CD4-positive, CD25-positive, alpha-beta regulatory T cell (primary cell): Measurements from ENCODE around the gene IL11. TPM values are rescaled to one million over a fixed set of nuclear protein-coding genes. Genes with fewer than 3 reads are reported as not detected.
"Not testable (repeated sequence)": the region's sequence is repeated elsewhere in the genome, so short reads cannot be mapped to it uniquely, and the experiment has no call there.

ENCODE experiments used
- ATAC-seq, 2 donors: fragments of 150-1000 bp; cut with Tn5 transposase; one replicate each; pipeline ENCODE4 v1.10.0; 2021; ENCODE audit warnings: low read depth in 2 of 2, moderate number of reproducible peaks in 2 of 2, moderate library complexity in 1 of 2
- DNase-seq, 3 donors: peaks; one replicate each; pipeline versions ENCODE4 v3.0.0 to v3.0.0-alpha.2; 2012 to 2022; ENCODE audit warnings: mixed read lengths in 1 of 3
- H3K27ac ChIP-seq: one replicate; pipeline ENCODE4 v1.7.0; 2013; ENCODE audit warnings: mild to moderate bottlenecking, low read length; ENCODE audit not compliant: insufficient read depth, poor library complexity, severe bottlenecking
- H3K27me3 ChIP-seq: one replicate; pipeline ENCODE4 v1.7.0; 2013; ENCODE audit warnings: low read length; ENCODE audit not compliant: control insufficient read depth, insufficient read depth
- H3K36me3 ChIP-seq: one replicate; pipeline ENCODE4 v1.7.0; 2013; ENCODE audit warnings: mild to moderate bottlenecking, low read length, moderate library complexity; ENCODE audit not compliant: control insufficient read depth, insufficient read depth
- H3K4me1 ChIP-seq: 2 replicates; pipeline ENCODE4 v1.7.0; 2013; ENCODE audit warnings: mild to moderate bottlenecking, low read length; ENCODE audit not compliant: insufficient read depth, control insufficient read depth, poor library complexity, severe bottlenecking
- H3K4me3 ChIP-seq: one replicate; pipeline ENCODE4 v1.7.0; 2013; ENCODE audit warnings: low read depth, mild to moderate bottlenecking, low read length, moderate library complexity
- H3K9me3 ChIP-seq, 2 experiments: 1 replicate in 1 of 2; 2 replicates in 1 of 2; pipeline ENCODE4 v1.7.0; 2013; ENCODE audit warnings: low read length in 2 of 2, mild to moderate bottlenecking in 1 of 2, moderate library complexity in 1 of 2; ENCODE audit not compliant: control insufficient read depth in 2 of 2
- H3K27ac Mint-ChIP-seq, 3 donors: one replicate each; pipeline ENCODE4 v1.8.0; 2020 to 2022; ENCODE audit warnings: mild to moderate bottlenecking in 3 of 3, mixed read lengths in 3 of 3, moderate library complexity in 2 of 3
- H3K27me3 Mint-ChIP-seq: one replicate; pipeline ENCODE4 v1.8.0; 2022; ENCODE audit warnings: mild to moderate bottlenecking, mixed read lengths
- H3K36me3 Mint-ChIP-seq: one replicate; pipeline ENCODE4 v1.8.0; 2020; ENCODE audit warnings: mixed read lengths
- H3K4me1 Mint-ChIP-seq, 4 donors: one replicate each; pipeline ENCODE4 v1.8.0; 2020 to 2022; ENCODE audit warnings: mixed read lengths in 4 of 4, mild to moderate bottlenecking in 1 of 4
- H3K4me3 Mint-ChIP-seq, 4 donors: one replicate each; pipeline ENCODE4 v1.8.0; 2020 to 2022; ENCODE audit warnings: mild to moderate bottlenecking in 4 of 4, mixed read lengths in 4 of 4, moderate library complexity in 3 of 4
- H3K9me3 Mint-ChIP-seq, 7 donors: one replicate each; pipeline ENCODE4 v1.8.0; 2020 to 2022; ENCODE audit warnings: mixed read lengths in 7 of 7, mild to moderate bottlenecking in 3 of 7, moderate library complexity in 2 of 7
- polyA plus RNA-seq, 4 donors: library from polyadenylated mRNA; unstranded; fragments of 300-500 nt; fragmentation: Illumina TruSeq; gene quantifications; one replicate each; pipeline ENCODE4 v1.2.3, GENCODE V29; 2021
- total RNA-seq: library from RNA; stranded (reverse); gene quantifications from one replicate; pipeline ENCODE4 v1.2.3, GENCODE V29; 2022

Gene IL11
- total and polyA plus RNA-seq, 5 donors from 2014 or later = not detected

GRCh38 chr19:55407800-55408532 is 37.7 kb upstream of the IL11 start:
- no peaks in the 10 kb centered on the region for H3K27me3 ChIP-seq
- DNase-seq (peak; percentile 95 to 100 (median 98)), ATAC-seq (peak; percentile 93 to 94)
- H3K9me3 Mint-ChIP-seq = peaks cover 0 to 8% (median 5%) of the 10 kb centered on the region in 7 donors
- peaks cover 9 to 33% (median 26%) of the 10 kb centered on the region in 4 donors for H3K4me1 Mint-ChIP-seq
- H3K9me3 ChIP-seq = peaks cover 2 to 7% of the 10 kb centered on the region in 2 experiments
- peak overlapping the region; percentile 90 to 97 (median 94) for H3K4me3 Mint-ChIP-seq
- H3K27ac ChIP-seq = peak overlapping the region; percentile 100
- H3K4me3 ChIP-seq = peak overlapping the region; percentile 88
- H3K27me3 Mint-ChIP-seq = peaks cover 9% of the 10 kb centered on the region
- H3K4me1 ChIP-seq = peaks cover 24% of the 10 kb centered on the region
- peaks cover 6% of the 10 kb centered on the region for H3K36me3 ChIP-seq
- H3K36me3 Mint-ChIP-seq = peaks cover 15% of the 10 kb centered on the region
- peak overlapping the region; percentile 99 to 100 (median 99) for H3K27ac Mint-ChIP-seq

- Mint-ChIP-seq H3K4me3 (peak within 1 kb of the TSS; percentile 90 to 97 (median 94)), H3K27ac (peak within 1 kb of the TSS; percentile 99 to 100 (median 99)), H3K36me3 (peaks cover 18% of the 10 kb centered on the region), H3K4me1 (peaks cover 9 to 33% (median 27%) of the 10 kb centered on the region in 4 donors)
- ATAC-seq = peak in 1 of 2 donors; percentile 0
- not testable (repeated sequence) for H3K9me3 Mint-ChIP-seq, H3K27me3 Mint-ChIP-seq, DNase-seq, H3K27me3 ChIP-seq, H3K9me3 ChIP-seq
- Histone ChIP-seq H3K4me3 (peak within 1 kb of the TSS; percentile 88), H3K27ac (peak within 1 kb of the TSS; percentile 100), H3K36me3 (peaks cover 11% of the 10 kb centered on the region), H3K4me1 (peaks cover 24% of the 10 kb centered on the region)
Observed at GRCh38 chr19:55407550-55407799, 37.2 kb upstream of the IL11 start, which contains the start of gene UBE2S. Gene UBE2S, minus strand, starts transcription at chr19:55407788. Its CDS starts 199 bp downstream, at chr19:55407589.

DNA sequence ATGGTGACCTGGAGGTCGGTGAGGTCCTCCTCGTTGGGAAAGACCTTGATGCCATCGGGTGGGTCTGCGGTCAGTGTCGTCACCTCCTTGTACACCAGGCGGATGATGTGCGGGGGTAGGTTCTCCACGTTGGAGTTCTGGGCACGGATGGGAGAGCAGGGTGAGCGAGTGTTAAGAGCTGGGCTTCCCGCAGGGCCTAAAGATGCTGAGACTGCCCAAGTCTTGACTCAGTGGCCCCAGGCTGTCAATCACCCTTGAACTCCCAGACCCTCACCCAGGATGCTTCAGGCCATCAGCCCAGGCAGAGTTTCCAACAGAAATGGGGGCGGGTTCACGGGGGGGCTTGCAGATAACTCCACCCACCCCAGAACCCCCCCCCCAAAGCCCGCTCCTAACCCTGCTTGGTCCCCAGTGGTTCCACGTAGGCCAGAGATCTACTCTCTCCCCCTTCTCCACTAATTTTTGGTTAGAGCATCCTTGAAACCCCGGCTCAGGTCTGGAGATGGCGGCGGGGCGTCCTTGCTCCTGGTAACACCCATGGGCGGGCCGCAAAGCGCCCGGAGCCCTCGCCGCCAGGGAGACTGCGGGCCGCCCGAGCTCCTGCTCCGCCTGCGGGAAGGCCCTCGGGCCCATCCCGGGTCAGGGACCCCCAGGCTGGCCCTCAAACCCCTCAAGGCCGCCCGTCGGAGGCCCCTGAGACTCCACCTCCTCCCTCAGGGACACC is 36.7 kb upstream of the IL11 start:
- peaks cover 20% of the 10 kb centered on the region for H3K36me3 Mint-ChIP-seq
- H3K4me3 ChIP-seq = peak overlapping the region; percentile 35
- H3K4me3 Mint-ChIP-seq = peak overlapping the region; percentile 84 to 90 (median 88)
- H3K9me3 ChIP-seq = peaks cover 2 to 7% of the 10 kb centered on the region in 2 experiments
- ATAC-seq = no peak
- H3K36me3 ChIP-seq = peaks cover 15% of the 10 kb centered on the region
- peak overlapping the region; percentile 100 for H3K27ac ChIP-seq
- peak overlapping the region; percentile 52 to 99 (median 76) for H3K27ac Mint-ChIP-seq
- H3K27me3 ChIP-seq = no peaks in the 10 kb centered on the region
- peaks cover 9 to 33% (median 27%) of the 10 kb centered on the region in 4 donors for H3K4me1 Mint-ChIP-seq
- H3K4me1 ChIP-seq = peaks cover 24% of the 10 kb centered on the region
- peaks cover 0 to 8% (median 5%) of the 10 kb centered on the region in 7 donors for H3K9me3 Mint-ChIP-seq
- DNase-seq = peak in 2 of 3 donors; percentile 28 to 43
- H3K27me3 Mint-ChIP-seq = peaks cover 9% of the 10 kb centered on the region

- peaks cover 24% of the 10 kb centered on the region for H3K4me1 ChIP-seq
- Mint-ChIP-seq H3K4me3 (peak overlapping the region; percentile 84 to 90 (median 88)), H3K27me3 (peaks cover 9% of the 10 kb centered on the region), H3K36me3 (peaks cover 23% of the 10 kb centered on the region), H3K9me3 (peaks cover 0 to 8% (median 5%) of the 10 kb centered on the region in 7 donors), H3K27ac (peak overlapping the region; percentile 36 to 87 (median 76)), H3K4me1 (peaks cover 9 to 33% (median 27%) of the 10 kb centered on the region in 4 donors)
- ATAC-seq (no peak), DNase-seq (no peak)
- peak overlapping the region; percentile 25 for H3K27ac ChIP-seq
- peak overlapping the region; percentile 35 for H3K4me3 ChIP-seq
- H3K36me3 ChIP-seq = peaks cover 20% of the 10 kb centered on the region
- no peaks in the 10 kb centered on the region for H3K27me3 ChIP-seq
- H3K9me3 ChIP-seq = peaks cover 2 to 7% of the 10 kb centered on the region in 2 experiments
Observed at GRCh38 chr19:55406091-55406825, 36.0 kb upstream of the IL11 start.

- Mint-ChIP-seq H3K27me3 (peaks cover 9% of the 10 kb centered on the region), H3K36me3 (peaks cover 23% of the 10 kb centered on the region), H3K4me3 (peak overlapping the region; percentile 84 to 90 (median 88)), H3K9me3 (peaks cover 0 to 8% (median 5%) of the 10 kb centered on the region in 7 donors), H3K27ac (peak overlapping the region; percentile 36 to 84 (median 49)), H3K4me1 (peaks cover 9 to 33% (median 27%) of the 10 kb centered on the region in 4 donors)
- H3K4me3 ChIP-seq = peak overlapping the region; percentile 35
- DNase-seq = no peak
- peaks cover 25% of the 10 kb centered on the region for H3K36me3 ChIP-seq
- ATAC-seq = no peak
- no peaks in the 10 kb centered on the region for H3K27me3 ChIP-seq
- H3K27ac ChIP-seq = no peak overlapping the region
- peaks cover 24% of the 10 kb centered on the region for H3K4me1 ChIP-seq
- peaks cover 2 to 7% of the 10 kb centered on the region in 2 experiments for H3K9me3 ChIP-seq
Observed at GRCh38 chr19:55405638-55406037, 35.4 kb upstream of the IL11 start.

DNA sequence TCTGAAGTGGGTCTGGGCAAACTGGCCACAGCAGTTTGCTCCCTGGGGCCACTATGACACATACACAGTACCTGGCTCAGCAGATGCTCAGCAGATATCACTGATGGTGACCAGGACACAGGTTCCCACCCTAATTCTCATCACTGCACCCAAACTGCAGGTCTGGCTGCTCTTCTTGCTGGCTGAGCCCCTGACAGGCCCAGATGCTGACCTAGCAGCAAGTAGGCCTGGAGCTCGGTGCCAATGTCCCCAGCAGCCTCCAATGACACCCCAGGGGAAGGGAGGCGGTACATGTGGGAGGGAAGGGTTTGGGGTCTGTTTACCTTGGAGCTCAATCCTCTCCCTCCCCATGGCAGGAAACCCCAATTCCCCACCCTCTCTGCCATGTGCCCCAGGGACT is 32.2 kb upstream of the IL11 start:
- Histone ChIP-seq H3K4me1 (peaks cover 27% of the 10 kb centered on the region), H3K9me3 (no peaks in the 10 kb centered on the region), H3K36me3 (peaks cover 30% of the 10 kb centered on the region), H3K4me3 (no peak overlapping the region), H3K27me3 (no peaks in the 10 kb centered on the region), H3K27ac (no peak overlapping the region)
- ATAC-seq (no peak), DNase-seq (no peak)
- H3K36me3 Mint-ChIP-seq = peaks cover 23% of the 10 kb centered on the region
- H3K9me3 Mint-ChIP-seq = no peaks in the 10 kb centered on the region
- H3K27me3 Mint-ChIP-seq = peaks cover 5% of the 10 kb centered on the region
- no peak overlapping the region for H3K27ac Mint-ChIP-seq
- peaks cover 17 to 34% (median 25%) of the 10 kb centered on the region in 4 donors for H3K4me1 Mint-ChIP-seq
- peak overlapping the region in 1 of 4 donors; percentile 38 for H3K4me3 Mint-ChIP-seq

GRCh38 chr19:55401390-55401789 is 31.1 kb upstream of the IL11 start:
- H3K9me3 Mint-ChIP-seq, H3K27ac ChIP-seq, ATAC-seq, H3K9me3 ChIP-seq, DNase-seq, H3K27ac Mint-ChIP-seq, H3K27me3 Mint-ChIP-seq, H3K27me3 ChIP-seq, H3K4me3 ChIP-seq, H3K4me3 Mint-ChIP-seq: not testable (repeated sequence)
- H3K4me1 Mint-ChIP-seq = peaks cover 14 to 28% (median 20%) of the 10 kb centered on the region in 4 donors
- H3K4me1 ChIP-seq = peaks cover 17% of the 10 kb centered on the region
- peaks cover 22% of the 10 kb centered on the region for H3K36me3 Mint-ChIP-seq
- H3K36me3 ChIP-seq = peaks cover 30% of the 10 kb centered on the region
